ENCODE measurements around the gene COA3.

DNA sequence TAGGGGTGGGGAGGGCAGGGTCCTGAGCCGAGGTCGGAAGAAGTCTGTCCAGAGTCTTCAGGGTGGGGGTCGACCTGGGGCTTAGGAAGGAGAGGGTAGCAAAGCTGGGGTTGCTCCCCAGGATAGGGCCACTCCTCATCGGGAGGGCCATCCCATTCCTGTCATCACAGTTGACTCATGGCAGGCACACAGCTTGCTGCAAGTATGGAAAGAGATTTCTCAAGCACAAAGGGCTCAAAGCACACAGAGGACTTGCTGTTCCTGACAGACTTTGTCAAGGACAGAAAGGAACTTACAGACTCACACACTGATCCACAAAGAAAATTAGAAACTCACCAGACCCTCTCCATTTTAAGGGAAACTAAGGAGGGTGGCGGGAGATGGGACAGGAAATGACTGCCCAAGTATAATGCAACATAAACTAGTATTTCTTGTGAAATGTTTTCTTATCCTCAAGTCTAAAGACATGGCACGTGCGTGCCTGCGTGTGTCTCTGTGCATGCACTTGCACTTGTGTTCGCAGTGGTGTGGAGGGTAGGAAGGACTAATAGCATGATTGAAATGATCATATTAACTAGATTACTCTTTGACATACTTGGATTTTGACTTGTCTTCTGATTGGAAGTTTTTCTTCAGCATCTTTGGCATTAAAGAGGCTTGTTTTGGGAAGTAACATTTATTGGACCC lies 48.2 kb upstream of the COA3 start:
- TF ChIP-seq, protein P1, sequence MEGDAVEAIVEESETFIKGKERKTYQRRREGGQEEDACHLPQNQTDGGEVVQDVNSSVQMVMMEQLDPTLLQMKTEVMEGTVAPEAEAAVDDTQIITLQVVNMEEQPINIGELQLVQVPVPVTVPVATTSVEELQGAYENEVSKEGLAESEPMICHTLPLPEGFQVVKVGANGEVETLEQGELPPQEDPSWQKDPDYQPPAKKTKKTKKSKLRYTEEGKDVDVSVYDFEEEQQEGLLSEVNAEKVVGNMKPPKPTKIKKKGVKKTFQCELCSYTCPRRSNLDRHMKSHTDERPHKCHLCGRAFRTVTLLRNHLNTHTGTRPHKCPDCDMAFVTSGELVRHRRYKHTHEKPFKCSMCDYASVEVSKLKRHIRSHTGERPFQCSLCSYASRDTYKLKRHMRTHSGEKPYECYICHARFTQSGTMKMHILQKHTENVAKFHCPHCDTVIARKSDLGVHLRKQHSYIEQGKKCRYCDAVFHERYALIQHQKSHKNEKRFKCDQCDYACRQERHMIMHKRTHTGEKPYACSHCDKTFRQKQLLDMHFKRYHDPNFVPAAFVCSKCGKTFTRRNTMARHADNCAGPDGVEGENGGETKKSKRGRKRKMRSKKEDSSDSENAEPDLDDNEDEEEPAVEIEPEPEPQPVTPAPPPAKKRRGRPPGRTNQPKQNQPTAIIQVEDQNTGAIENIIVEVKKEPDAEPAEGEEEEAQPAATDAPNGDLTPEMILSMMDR (conservative IDR thresholded peaks at IDR 0.05 in 1 of 2, IDR thresholded peaks at IDR 0.05 in 1 of 2; ENCODE audit: extremely low read depth in 1 of 2, insufficient read depth in 1 of 2, low read depth in 1 of 2, low read length in 2 of 2): no peak
- no peak for TF ChIP-seq EZH2 (IDR thresholded peaks at IDR 0.05; ENCODE audit: borderline replicate concordance, low read length)

Data from mammary epithelial cell (primary cell).